GM12872 (cell line): Measurements from ENCODE around the gene ALB.

Experiments
- CTCF ChIP-seq: IDR thresholded peaks from 3 replicates; pipeline ENCODE4 v1.5.1; 2011; ENCODE audit warnings: low read depth, mild to moderate bottlenecking, low read length, moderate library complexity; ENCODE audit not compliant: insufficient read depth

Gene ALB

GRCh38 chr4:73458184-73459047, 54.3 kb downstream of the ALB start:
- TF ChIP-seq CTCF = no peak

GRCh38 chr4:73459048-73459421, 54.9 kb downstream of the ALB start:
- no peak for TF ChIP-seq CTCF

GRCh38 chr4:73460913-73461522, 56.9 kb downstream of the ALB start:
- no peak for TF ChIP-seq CTCF

DNA sequence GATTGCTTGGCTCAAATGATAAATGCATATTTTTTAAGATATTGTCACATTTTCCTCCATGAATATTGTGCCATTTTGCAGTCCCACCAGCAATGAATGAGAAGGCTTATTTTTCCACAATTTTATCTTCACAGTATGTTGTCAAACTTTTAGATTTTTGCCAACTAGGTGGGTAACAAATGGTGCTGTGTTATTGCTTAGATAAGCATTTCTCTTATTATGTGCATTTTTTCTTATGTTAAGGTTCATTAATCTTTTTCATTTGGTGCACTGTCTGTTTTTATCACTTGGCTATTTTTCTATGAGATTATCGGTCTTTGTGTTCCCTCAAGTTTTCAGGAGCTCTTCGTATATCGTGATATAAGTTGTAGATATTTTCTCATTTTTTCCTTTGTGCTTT, 64.1 kb downstream of the ALB start:
- no peak for TF ChIP-seq CTCF

GRCh38 chr4:73470728-73471127, 66.6 kb downstream of the ALB start:
- TF ChIP-seq CTCF = no peak
